Ishikawa (cell line): ENCODE results near the gene AKR1E2.

Source experiments
- CEBPB ChIP-seq: IDR thresholded peaks from 2 replicates; pipeline ENCODE4 v1.6.1; 2012
- CREB1 ChIP-seq: IDR thresholded peaks from 2 replicates; pipeline ENCODE4 v1.6.1; 2012; ENCODE audit warnings: low read depth
- EGR1 ChIP-seq: IDR thresholded peaks from 2 replicates; pipeline ENCODE4 v1.6.1; 2012
- EP300 ChIP-seq: IDR thresholded peaks from 2 replicates; pipeline ENCODE4 v1.6.1; 2012; ENCODE audit warnings: borderline replicate concordance
- FOXM1 ChIP-seq: IDR thresholded peaks from 2 replicates; pipeline ENCODE4 v1.6.1; 2012; ENCODE audit warnings: low read depth, borderline replicate concordance
- NFIC ChIP-seq: IDR thresholded peaks from 2 replicates; pipeline ENCODE4 v1.6.1; 2012
- RAD21 ChIP-seq: IDR thresholded peaks from 2 replicates; pipeline ENCODE4 v1.6.1; 2012; ENCODE audit warnings: low read depth
- TAF1 ChIP-seq: IDR thresholded peaks from 2 replicates; pipeline ENCODE4 v1.6.1; 2012; ENCODE audit warnings: low read depth, mild to moderate bottlenecking
- TCF12 ChIP-seq: IDR thresholded peaks from 2 replicates; pipeline ENCODE4 v1.6.1; 2012; ENCODE audit warnings: low read depth
- TEAD4 ChIP-seq: IDR thresholded peaks from 2 replicates; pipeline ENCODE4 v1.6.1; 2012
- YY1 ChIP-seq: IDR thresholded peaks from 2 replicates; pipeline ENCODE4 v1.6.1; 2012; ENCODE audit warnings: low read depth
- ZBTB7A ChIP-seq: IDR thresholded peaks from 2 replicates; pipeline ENCODE4 v1.6.1; 2012; ENCODE audit warnings: low read depth
- TF ChIP-seq, protein P1 (sequence below): IDR thresholded peaks from 2 replicates; pipeline ENCODE4 v1.6.1; 2012
- TF ChIP-seq, protein P2 (sequence below): IDR thresholded peaks from 2 replicates; pipeline ENCODE4 v1.6.1; 2012
- TF ChIP-seq, protein P3 (sequence below): IDR thresholded peaks from 2 replicates; pipeline ENCODE4 v1.6.1; 2012; ENCODE audit warnings: low read depth, mild to moderate bottlenecking

AKR1E2 gene

DNA sequence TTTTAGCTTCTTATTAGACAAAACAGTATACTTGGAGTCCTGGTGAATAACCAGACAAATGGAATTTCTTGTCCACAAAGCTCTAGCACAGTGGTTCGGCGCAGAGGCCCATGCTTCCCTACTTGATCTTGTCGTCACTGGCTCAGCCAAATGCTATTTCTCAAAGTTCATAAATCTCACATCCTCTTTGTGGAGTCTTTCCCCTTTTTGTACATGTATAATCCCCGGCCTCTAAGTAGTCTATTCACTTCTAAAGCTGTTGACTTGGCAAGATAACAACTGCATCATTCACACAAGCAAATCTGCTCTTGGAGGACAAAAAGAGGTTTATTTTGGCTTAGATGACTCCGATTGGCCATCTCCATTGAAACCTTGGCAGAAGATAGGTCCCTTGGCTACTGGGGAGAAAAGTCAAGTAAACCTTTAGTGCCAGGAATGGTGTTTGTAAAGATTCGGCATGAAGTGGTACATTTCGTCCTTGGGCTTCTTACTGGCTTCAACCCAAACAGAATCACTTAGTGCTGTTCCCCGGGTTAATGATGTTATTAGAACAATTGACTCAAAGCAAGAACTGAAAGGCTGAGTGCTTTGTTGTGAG is 5.1 kb upstream of the AKR1E2 start:
- no peak for TF ChIP-seq EGR1
- TF ChIP-seq, protein P1, sequence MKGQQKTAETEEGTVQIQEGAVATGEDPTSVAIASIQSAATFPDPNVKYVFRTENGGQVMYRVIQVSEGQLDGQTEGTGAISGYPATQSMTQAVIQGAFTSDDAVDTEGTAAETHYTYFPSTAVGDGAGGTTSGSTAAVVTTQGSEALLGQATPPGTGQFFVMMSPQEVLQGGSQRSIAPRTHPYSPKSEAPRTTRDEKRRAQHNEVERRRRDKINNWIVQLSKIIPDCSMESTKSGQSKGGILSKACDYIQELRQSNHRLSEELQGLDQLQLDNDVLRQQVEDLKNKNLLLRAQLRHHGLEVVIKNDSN: no peak
- no peak for TF ChIP-seq YY1
- TF ChIP-seq NFIC: no peak
- TF ChIP-seq FOXM1: no peak
- no peak for TF ChIP-seq CREB1
- TF ChIP-seq TAF1: no peak
- TF ChIP-seq TEAD4: no peak
- TF ChIP-seq TCF12: no peak
- no peak for TF ChIP-seq EP300
- TF ChIP-seq, protein P2, sequence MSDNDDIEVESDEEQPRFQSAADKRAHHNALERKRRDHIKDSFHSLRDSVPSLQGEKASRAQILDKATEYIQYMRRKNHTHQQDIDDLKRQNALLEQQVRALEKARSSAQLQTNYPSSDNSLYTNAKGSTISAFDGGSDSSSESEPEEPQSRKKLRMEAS: no peak
- TF ChIP-seq RAD21: no peak
- TF ChIP-seq ZBTB7A: no peak
- TF ChIP-seq CEBPB: no peak
- TF ChIP-seq, protein P3, sequence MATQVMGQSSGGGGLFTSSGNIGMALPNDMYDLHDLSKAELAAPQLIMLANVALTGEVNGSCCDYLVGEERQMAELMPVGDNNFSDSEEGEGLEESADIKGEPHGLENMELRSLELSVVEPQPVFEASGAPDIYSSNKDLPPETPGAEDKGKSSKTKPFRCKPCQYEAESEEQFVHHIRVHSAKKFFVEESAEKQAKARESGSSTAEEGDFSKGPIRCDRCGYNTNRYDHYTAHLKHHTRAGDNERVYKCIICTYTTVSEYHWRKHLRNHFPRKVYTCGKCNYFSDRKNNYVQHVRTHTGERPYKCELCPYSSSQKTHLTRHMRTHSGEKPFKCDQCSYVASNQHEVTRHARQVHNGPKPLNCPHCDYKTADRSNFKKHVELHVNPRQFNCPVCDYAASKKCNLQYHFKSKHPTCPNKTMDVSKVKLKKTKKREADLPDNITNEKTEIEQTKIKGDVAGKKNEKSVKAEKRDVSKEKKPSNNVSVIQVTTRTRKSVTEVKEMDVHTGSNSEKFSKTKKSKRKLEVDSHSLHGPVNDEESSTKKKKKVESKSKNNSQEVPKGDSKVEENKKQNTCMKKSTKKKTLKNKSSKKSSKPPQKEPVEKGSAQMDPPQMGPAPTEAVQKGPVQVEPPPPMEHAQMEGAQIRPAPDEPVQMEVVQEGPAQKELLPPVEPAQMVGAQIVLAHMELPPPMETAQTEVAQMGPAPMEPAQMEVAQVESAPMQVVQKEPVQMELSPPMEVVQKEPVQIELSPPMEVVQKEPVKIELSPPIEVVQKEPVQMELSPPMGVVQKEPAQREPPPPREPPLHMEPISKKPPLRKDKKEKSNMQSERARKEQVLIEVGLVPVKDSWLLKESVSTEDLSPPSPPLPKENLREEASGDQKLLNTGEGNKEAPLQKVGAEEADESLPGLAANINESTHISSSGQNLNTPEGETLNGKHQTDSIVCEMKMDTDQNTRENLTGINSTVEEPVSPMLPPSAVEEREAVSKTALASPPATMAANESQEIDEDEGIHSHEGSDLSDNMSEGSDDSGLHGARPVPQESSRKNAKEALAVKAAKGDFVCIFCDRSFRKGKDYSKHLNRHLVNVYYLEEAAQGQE: no peak

DNA sequence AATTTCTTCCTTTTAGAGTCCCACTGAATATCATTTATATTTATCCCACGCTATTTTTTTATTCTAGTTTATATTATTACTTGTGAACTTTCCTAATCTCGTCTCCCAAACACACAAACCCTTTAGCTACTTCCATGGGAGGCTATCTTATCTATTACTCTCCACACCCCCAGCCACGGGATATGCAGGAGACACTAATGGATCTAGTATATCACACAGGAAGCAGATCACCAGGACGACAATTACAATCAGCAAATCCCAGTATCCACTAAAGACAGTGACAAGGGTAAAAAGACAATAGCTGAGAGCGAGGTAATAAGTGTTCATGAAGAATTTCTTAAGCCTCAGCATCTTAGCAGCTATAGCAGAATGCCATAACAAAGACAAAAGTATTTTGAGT is 3.8 kb upstream of the AKR1E2 start:
- TF ChIP-seq CREB1 (no peak), CEBPB (no peak), TEAD4 (no peak), TAF1 (no peak), FOXM1 (no peak), EP300 (no peak), RAD21 (no peak), YY1 (no peak), ZBTB7A (no peak), TCF12 (no peak), EGR1 (no peak), NFIC (no peak)
- TF ChIP-seq, protein P1: no peak
- TF ChIP-seq, protein P3: no peak
- TF ChIP-seq, protein P2: no peak

DNA sequence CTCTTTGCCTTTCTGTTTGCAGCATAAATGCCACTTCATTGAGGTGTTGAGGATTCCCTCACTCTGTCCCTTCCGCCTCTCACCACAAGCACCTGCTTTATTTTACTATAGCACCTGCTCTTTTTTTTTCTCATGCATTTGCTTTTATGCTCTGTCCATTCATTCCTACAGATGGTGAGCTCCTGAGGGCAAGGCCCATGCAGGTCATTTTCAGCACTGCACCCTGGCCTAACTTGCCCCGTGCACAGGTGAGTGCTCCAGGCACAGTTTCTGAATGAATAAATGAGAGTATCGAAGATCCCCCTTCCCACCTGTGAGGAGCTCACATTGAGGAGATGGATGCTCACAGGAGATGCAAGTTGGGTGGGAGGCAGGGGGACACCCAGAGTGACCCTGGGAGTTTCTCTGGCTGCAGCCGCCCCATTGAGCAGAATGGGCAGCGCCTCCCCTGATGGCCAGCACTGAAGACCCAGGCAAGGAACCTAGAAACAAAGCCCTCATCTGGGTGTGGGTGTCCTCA is 1.2 kb upstream of the AKR1E2 start:
- TF ChIP-seq EGR1 (no peak), ZBTB7A (no peak), TEAD4 (no peak), YY1 (no peak), TAF1 (no peak), RAD21 (no peak), CREB1 (no peak), FOXM1 (no peak), EP300 (no peak), NFIC (no peak), TCF12 (no peak), CEBPB (no peak)
- TF ChIP-seq, protein P1: no peak
- TF ChIP-seq, protein P2: no peak
- TF ChIP-seq, protein P3: no peak
